ENCODE results near the gene HTR6.

Gene HTR6

GRCh38 chr1:19678493-19678892 is 13.8 kb downstream of the HTR6 start:
- intact Hi-C loops (cut with DNase I), result no loop called here
- no peak for DNase-seq

DNA sequence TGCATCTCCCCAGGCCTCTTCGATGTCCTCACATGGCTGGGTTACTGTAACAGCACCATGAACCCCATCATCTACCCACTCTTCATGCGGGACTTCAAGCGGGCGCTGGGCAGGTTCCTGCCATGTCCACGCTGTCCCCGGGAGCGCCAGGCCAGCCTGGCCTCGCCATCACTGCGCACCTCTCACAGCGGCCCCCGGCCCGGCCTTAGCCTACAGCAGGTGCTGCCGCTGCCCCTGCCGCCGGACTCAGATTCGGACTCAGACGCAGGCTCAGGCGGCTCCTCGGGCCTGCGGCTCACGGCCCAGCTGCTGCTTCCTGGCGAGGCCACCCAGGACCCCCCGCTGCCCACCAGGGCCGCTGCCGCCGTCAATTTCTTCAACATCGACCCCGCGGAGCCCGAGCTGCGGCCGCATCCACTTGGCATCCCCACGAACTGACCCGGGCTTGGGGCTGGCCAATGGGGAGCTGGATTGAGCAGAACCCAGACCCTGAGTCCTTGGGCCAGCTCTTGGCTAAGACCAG is 14.3 kb downstream of the HTR6 start:
- intact Hi-C loops (cut with DNase I), result no loop called here
- DNase-seq, result no peak

GRCh38 chr1:19679691-19680090 is 15.0 kb downstream of the HTR6 start:
- DNase-seq, result peak in 13 of 42 donors; percentile 14 to 69 (median 45)
- intact Hi-C loops (cut with DNase I), result no loop called here

- intact Hi-C loops (cut with DNase I), result no loop called here
- no peak for DNase-seq
These were observed 16.0 kb downstream of the HTR6 start for GRCh38 chr1:19680644-19681043.

DNA sequence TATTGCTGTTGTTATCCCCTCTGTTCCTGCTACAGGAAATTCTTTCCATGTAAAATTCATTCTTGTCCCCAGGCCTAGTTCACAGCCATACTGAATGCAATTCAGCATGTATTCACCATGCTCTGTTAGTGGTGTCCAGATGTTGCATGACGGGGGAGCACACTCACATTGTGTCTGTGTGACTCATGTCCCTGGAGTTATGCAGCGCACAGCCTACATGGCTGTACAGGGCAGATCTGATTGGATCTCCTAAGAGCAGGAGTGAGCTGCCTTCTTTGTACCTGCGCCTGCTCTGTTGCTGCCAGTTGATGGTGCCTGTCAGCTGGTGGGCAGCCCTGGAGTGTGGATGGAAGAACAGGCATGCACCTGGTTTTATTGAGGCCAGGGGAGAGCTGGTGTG is 17.6 kb downstream of the HTR6 start:
- intact Hi-C loops (cut with DNase I), result no loop called here
- peak in 40 of 42 donors; percentile 32 to 92 (median 64) for DNase-seq

DNA sequence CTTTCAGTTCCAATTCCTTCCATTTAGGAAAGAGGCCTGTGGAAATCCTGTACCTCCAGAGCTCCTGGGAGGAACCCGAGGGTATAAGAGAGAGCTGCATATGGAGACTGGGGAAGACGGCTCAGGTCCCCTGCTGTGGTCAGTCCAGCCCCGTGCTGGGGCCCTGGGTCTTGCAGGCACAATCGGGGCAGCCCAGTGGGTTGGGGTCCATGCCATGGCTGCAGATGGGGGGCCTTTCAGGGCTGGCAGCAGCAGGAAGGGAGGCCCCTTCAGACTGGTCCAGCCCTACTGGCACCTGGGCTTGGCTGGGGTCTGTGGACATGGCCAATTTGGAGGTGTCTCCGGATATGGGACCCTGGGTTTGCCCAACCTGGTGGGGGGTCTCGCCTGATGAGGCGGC is 18.2 kb downstream of the HTR6 start:
- intact Hi-C loops (cut with DNase I), result no loop called here
- no peak for DNase-seq

DNA sequence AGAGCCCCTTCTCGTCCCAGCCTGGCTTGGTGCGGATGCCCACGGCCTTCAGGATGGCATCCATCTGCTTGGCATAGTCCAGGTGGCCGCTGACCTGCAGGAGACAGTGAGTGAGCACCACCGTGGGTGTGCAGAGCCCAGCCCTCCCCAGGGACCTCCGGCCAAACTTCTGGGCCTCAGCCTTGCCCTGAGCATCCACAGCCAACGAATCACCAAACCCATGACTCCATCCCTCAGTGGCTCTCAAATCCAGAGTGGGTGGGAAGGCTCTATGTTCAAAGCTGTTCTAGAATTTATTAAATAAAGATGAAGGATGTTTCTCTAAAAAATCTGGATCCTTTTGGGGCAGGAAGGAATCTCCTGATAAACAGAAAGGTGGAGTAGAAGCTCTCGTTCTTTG is 18.7 kb downstream of the HTR6 start:
- intact Hi-C loops (cut with DNase I), result no loop called here
- DNase-seq, result no peak

- intact Hi-C loops (cut with DNase I), result no loop called here
- DNase-seq, result no peak
These were observed 20.0 kb downstream of the HTR6 start for GRCh38 chr1:19684677-19685076.

DNA sequence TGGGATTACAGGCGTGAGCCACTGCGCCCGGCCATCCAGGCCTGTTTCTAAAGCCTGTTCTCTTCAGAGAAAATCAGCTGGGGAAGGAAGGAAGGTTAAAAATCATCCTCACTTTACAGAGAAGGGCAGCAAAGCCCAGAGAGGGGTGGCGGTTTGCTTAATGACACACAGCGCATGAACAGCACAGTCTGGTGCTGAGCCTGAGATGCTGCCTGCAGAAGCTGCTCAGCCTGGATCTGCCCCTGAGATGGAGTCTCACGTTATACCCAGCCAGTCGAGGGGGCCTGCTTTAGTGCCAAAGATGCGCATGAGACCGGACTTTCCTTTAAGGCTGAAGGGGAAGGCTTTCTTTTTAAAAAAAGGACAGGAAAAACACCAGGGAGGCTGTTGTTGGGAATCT is 21.3 kb downstream of the HTR6 start:
- intact Hi-C loops (cut with DNase I), result no loop called here
- no peak for DNase-seq

GRCh38 chr1:19687414-19687813 is 22.7 kb downstream of the HTR6 start:
- intact Hi-C loops (cut with DNase I), result no loop called here
- DNase-seq, result no peak

- intact Hi-C loops (cut with DNase I), result no loop called here
- DNase-seq, result no peak
These were observed 23.6 kb downstream of the HTR6 start for GRCh38 chr1:19688041-19688842.

GRCh38 chr1:19689085-19689757 is 24.5 kb downstream of the HTR6 start:
- DNase-seq, result peak in 1 of 42 donors; percentile 27
- intact Hi-C loops (cut with DNase I), result no loop called here

DNA sequence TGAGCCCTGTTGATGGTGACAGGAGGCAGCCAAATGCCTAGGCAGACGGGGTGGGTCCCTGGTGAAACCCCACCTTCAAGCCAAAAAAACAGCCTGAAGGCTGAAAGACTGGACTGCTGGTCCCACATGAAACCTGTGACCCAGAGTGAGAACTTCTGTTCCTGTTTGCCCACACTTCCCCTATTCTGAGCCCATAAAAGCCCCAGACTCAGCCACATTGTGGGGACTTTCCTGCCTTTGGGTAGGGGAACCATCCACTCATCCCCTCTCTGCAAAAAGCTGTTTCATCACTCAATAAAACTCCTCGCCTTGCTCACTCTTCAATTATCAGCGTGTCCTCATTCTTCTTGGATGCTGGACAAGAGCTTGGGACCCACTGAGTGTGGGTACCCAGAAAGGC is 25.2 kb downstream of the HTR6 start:
- no peak for DNase-seq
- intact Hi-C loops (cut with DNase I), result no loop called here

DNA sequence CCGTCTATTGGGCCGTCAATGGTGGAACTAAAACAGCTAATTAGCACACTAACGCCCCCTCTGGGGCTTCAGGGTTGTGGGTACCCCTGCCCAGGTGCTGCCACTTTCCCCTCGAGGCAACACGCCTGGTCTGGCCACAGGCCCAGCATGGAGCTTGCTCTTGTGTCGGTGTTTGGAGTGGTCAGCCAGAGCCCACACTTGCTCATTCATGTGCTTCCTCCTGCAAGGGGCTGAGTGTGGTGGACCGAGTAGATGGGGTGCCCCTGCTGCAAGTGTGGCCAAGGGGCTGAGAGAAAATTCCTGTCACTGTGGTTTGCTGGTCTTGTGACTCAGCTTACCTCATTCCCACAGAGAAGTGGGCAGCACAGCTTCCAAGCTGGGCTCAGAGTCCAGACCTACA is 25.7 kb downstream of the HTR6 start:
- no peak for DNase-seq
- intact Hi-C loops (cut with DNase I), result no loop called here

GRCh38 chr1:19694298-19694697 is 29.6 kb downstream of the HTR6 start:
- no peak for DNase-seq
- intact Hi-C loops (cut with DNase I), result no loop called here

DNA sequence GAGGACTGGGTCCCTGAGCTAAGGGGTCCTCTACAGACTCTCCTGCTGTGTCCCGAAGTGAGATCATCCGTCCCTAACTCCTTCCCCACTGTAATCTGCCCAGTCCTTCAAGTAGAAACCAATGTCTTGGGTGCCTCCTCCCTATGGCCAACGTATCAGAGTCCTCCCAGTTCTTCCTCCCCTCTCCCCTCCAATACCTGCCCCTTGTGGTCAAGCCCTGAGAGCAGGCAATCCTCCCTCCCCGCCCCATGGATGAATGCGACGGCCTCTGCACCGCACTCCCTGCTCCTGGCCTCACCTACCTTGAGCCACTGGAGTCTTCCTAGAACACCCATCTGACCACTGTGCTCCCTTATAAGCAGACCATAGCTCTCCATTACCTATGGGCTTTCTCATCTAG is 31.1 kb downstream of the HTR6 start:
- intact Hi-C loops (cut with DNase I), result no loop called here
- no peak for DNase-seq

GRCh38 chr1:19696820-19697219 is 32.1 kb downstream of the HTR6 start:
- intact Hi-C loops (cut with DNase I), result no loop called here

GRCh38 chr1:19698181-19698580 is 33.5 kb downstream of the HTR6 start:
- intact Hi-C loops (cut with DNase I), result no loop called here
- no peak for DNase-seq

More at GRCh38 chr1:19696820-19697219, 32.1 kb downstream of the HTR6 start:
- DNase-seq, result no peak

- intact Hi-C loops (cut with DNase I), result no loop called here
- no peak for DNase-seq
These were observed 35.6 kb downstream of the HTR6 start for GRCh38 chr1:19700079-19700777.

GRCh38 chr1:19703280-19703679 is 38.6 kb downstream of the HTR6 start:
- intact Hi-C loops (cut with DNase I), result no loop called here
- no peak for DNase-seq
